ENCODE results near the gene ELL. TPM values are rescaled to one million over a fixed set of nuclear protein-coding genes. Genes with fewer than 3 reads are reported as not detected.

Gene ELL
- total RNA-seq, 1 donor from 2014 or later: 30.5 TPM

DNA sequence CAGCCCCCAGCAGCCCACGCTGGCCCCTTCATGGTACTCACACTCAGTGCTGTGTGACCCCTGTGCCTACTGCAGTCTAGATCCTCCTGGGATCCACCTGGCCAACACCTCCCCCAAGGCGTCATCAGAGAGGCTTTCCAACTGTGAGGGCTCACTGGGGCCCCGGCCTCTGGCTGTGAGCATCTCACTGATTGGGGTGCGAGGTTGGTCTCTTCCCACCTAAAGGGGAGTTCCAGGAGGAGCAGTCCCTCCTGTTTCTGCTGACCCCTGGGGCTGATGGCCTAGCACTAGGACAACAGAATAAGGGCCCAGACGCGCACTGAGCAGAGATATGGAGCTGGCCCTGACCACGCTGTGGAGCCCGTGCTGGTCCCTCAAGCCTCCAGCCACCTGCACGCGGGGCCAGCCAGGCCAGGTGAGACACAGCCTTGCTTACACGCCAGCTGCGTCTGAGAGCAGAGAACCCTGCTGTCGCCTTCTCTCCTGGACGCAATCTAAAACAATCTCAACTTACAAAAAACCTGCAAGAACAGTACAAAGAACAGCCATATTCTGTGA lies 32.2 kb downstream of the ELL start:
- intact Hi-C loops (cut with DNase I): no loop called here
- no peak for DNase-seq (ENCODE audit: low spot score in 2 of 2)
- H3K4me3 ChIP-seq: no peak overlapping the region
- no peak overlapping the region for H3K27ac ChIP-seq
- H3K36me3 ChIP-seq: no peaks in the 10 kb centered on the region
- H3K27me3 ChIP-seq: no peaks in the 10 kb centered on the region
- TF ChIP-seq, protein P1, sequence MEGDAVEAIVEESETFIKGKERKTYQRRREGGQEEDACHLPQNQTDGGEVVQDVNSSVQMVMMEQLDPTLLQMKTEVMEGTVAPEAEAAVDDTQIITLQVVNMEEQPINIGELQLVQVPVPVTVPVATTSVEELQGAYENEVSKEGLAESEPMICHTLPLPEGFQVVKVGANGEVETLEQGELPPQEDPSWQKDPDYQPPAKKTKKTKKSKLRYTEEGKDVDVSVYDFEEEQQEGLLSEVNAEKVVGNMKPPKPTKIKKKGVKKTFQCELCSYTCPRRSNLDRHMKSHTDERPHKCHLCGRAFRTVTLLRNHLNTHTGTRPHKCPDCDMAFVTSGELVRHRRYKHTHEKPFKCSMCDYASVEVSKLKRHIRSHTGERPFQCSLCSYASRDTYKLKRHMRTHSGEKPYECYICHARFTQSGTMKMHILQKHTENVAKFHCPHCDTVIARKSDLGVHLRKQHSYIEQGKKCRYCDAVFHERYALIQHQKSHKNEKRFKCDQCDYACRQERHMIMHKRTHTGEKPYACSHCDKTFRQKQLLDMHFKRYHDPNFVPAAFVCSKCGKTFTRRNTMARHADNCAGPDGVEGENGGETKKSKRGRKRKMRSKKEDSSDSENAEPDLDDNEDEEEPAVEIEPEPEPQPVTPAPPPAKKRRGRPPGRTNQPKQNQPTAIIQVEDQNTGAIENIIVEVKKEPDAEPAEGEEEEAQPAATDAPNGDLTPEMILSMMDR (IDR thresholded peaks at IDR 0.05): no peak
- H3K4me1 ChIP-seq: peaks cover 4 to 54% of the 10 kb centered on the region in 2 donors
- no peaks in the 10 kb centered on the region for H3K9me3 ChIP-seq

DNA sequence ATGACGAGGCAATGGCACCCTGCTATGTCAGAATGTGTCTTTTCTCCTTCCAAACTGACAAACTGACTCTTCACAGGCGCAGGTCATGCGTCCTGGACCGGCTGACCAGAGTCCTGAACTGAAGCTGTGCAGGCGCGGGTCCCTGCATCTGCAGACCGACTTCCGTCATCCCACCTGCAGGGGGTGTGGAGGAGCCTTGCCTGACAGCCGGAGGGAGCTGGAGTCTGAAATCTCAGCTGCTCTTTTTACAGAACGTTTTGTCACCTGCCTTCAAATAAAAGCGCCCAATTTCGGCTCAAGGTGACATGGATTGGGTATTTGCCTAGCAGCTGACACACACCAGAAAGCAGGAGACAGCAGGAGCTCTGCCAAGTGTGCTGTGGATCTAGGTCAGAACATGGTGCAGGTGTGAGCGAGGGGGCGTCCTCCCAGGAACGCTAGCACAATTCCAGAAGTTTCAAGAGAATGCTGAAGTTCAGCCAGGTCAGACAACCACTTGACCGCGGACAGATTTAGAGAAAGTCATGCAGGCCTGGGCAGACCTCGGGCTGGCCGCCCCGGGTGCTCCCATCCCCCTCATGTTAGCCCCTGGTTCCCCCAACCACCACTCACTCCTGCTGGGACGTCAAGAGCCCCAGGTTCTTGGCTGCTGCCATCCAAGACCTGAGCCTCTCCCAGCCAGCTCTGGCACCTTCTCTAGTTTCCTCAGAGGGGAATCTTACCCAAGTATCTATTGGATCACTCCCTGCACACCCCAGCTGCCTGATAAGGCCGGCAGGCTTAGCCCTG lies 32.8 kb downstream of the ELL start:
- TF ChIP-seq, protein P1 (IDR thresholded peaks at IDR 0.05): peak in 1 of 3 experiments; percentile 39
- intact Hi-C loops (cut with DNase I): no loop called here
- H3K27me3 ChIP-seq: no peaks in the 10 kb centered on the region
- H3K4me1 ChIP-seq: peaks cover 4 to 52% of the 10 kb centered on the region in 2 donors
- no peaks in the 10 kb centered on the region for H3K36me3 ChIP-seq
- no peak overlapping the region for H3K4me3 ChIP-seq
- H3K27ac ChIP-seq: no peak overlapping the region
- H3K9me3 ChIP-seq: no peaks in the 10 kb centered on the region
- DNase-seq (ENCODE audit: low spot score in 2 of 2): no peak

DNA sequence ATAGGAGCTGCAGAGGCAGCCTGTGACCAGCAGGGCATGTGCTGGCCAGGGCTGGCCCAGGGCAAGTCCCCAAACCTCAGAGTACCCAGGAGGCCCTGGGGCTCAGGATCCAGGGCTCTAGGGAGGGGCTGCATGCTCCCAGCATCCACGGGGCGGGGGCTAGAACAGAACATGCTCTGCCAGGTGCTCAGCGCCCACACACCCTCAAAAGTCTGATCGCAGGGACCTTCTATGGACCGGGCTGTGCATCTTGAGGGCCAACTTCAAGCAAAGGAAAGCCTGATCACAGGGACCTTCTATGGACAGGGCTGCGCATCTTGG lies 33.5 kb downstream of the ELL start:
- no peak overlapping the region for H3K27ac ChIP-seq
- H3K4me1 ChIP-seq: peaks cover 0 to 56% of the 10 kb centered on the region in 2 donors
- no peak overlapping the region for H3K4me3 ChIP-seq
- TF ChIP-seq, protein P1 (IDR thresholded peaks at IDR 0.05): peak in 2 of 3 experiments; percentile 27 to 34
- DNase-seq (ENCODE audit: low spot score in 2 of 2): no peak
- no peaks in the 10 kb centered on the region for H3K9me3 ChIP-seq
- no peaks in the 10 kb centered on the region for H3K27me3 ChIP-seq
- intact Hi-C loops (cut with DNase I): no loop called here
- H3K36me3 ChIP-seq: no peaks in the 10 kb centered on the region

DNA sequence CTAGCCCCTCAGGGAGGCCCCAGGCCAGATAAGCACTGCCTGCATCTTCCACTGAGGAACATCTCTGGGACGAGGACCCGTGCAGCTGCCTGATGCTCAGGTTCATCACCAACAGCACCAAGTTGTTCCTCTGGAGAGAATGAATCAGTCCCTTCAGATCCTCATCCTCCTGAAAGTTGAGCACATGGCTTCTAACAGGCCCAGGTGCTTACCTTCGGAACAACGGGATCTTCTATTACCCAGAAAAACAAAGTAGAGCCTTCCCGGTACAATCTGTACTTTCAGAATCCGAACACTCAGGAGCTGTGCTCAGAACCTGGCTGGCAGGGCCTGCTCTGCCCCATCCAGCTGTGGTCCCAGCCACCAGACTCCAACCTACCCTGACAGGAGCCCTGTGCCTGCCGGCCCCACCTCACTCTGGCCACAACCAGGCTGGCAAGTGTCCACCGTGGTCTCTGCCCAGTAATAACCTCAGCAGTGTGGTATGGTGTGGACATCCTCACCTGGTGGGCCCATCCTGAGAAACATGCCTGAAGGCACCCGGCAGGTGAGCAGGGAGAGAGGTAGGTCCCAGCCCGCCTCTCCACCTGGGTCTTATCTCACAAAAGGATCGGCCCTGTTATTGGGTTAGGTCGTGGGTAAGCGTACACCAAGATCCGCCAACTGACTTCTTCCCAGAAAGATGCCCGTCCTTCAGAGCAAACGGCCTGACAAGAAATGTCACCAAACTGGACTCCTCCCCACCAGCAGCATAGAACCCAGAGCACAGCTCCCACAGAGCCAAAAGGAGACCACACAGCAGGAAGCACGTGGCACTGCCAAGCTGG lies 34.1 kb downstream of the ELL start:
- H3K27ac ChIP-seq: no peak overlapping the region

DNA sequence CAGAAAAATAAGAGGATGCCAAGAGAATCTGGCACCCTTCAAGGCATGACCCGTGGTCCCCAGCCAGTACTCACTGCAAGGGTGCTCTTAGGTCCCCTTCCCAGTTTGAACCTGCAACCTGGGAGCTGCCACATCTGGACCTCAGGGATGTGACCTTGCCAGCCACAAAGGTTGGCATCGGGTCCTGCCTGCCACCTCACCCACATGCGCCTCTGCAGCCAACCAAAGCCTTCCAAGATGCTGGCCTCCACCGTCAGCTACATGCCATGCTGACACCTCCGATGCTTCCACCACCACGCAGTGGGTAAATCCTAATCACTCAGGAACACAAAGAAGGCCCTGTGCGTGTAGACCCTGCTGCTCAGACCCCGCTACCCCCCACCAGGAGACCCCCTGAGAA lies 35.1 kb downstream of the ELL start:
- Histone ChIP-seq H3K9me3 (no peaks in the 10 kb centered on the region), H3K4me1 (peaks cover 0 to 60% of the 10 kb centered on the region in 2 donors), H3K36me3 (no peaks in the 10 kb centered on the region), H3K27me3 (no peaks in the 10 kb centered on the region), H3K4me3 (peak overlapping the region in 1 of 2 donors; percentile 14), H3K27ac (no peak overlapping the region)
- TF ChIP-seq, protein P1 (IDR thresholded peaks at IDR 0.05): no peak
- no peak for DNase-seq (ENCODE audit: low spot score in 2 of 2)
- intact Hi-C loops (cut with DNase I): no loop called here

More for the DNA sequence above, 34.1 kb downstream of the ELL start:
- no peak overlapping the region for H3K4me3 ChIP-seq
- H3K36me3 ChIP-seq: no peaks in the 10 kb centered on the region
- intact Hi-C loops (cut with DNase I): no loop called here
- DNase-seq (ENCODE audit: low spot score in 2 of 2): no peak
- TF ChIP-seq, protein P1 (IDR thresholded peaks at IDR 0.05): peak in 1 of 3 experiments; percentile 35
- H3K27me3 ChIP-seq: no peaks in the 10 kb centered on the region
- no peaks in the 10 kb centered on the region for H3K9me3 ChIP-seq
- H3K4me1 ChIP-seq: peaks cover 0 to 62% of the 10 kb centered on the region in 2 donors
